GM12878 (cell line): ENCODE results near the gene LARGE1.

ENCODE experiments used
- IKZF1 ChIP-seq: fragments of 450-650 bp; conservative IDR thresholded peaks from 2 replicates; pipeline ENCODE4 v1.6.1; 2017; ENCODE audit warnings: antibody characterized with exemption, mild to moderate bottlenecking
- JUNB ChIP-seq: IDR thresholded peaks from 2 replicates; pipeline ENCODE4 v1.6.1; 2016; ENCODE audit warnings: antibody characterized with exemption, mild to moderate bottlenecking
- RCOR1 ChIP-seq: conservative IDR thresholded peaks from 2 replicates; pipeline ENCODE4 v1.6.1; 2012; ENCODE audit warnings: low read depth, low read length, improper control_type of control experiment
- ZNF274 ChIP-seq: IDR thresholded peaks from one replicate; pipeline ENCODE4 v1.8.0; 2011; ENCODE audit not compliant: insufficient read length, insufficient read depth
- ZZZ3 ChIP-seq: IDR thresholded peaks from 2 replicates; pipeline ENCODE4 v1.6.1; 2011; ENCODE audit warnings: low read depth; ENCODE audit not compliant: control insufficient read depth, insufficient read length
- TF ChIP-seq, protein P1 (sequence below): IDR thresholded peaks from 2 replicates; pipeline ENCODE4 v1.6.1; 2012; ENCODE audit warnings: low read depth, low read length, improper control_type of control experiment
- TF ChIP-seq, protein P2 (sequence below): IDR thresholded peaks from 2 replicates; pipeline ENCODE4 v1.6.1; 2011; ENCODE audit warnings: borderline replicate concordance, low read depth, mild to moderate bottlenecking, moderate library complexity, mixed read lengths, low read length; ENCODE audit not compliant: insufficient read depth; ENCODE audit errors: extremely low read length

DNA sequence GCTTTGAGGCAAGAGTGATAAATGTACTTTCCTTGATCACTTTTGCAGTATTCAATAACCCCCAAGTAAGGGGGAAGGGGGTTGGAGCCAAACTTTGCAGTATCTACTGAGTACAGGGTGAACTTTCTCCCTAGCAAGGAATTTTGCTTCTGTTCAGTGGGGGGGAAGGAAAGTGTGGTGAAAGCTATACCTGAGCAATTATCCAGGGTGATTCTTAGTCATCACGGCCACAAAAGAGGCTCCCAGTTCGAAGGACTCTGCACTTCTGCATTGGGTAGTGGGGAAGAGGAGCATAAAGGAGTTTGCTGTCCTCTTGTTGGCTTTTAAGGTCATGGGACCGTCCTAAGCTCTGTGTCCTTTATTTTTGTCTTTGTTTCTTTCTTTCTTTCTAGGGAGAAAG, 515.6 kb downstream of the LARGE1 start:
- TF ChIP-seq RCOR1 (no peak), ZNF274 (no peak), JUNB (no peak), ZZZ3 (no peak), IKZF1 (no peak)
- TF ChIP-seq, protein P1, sequence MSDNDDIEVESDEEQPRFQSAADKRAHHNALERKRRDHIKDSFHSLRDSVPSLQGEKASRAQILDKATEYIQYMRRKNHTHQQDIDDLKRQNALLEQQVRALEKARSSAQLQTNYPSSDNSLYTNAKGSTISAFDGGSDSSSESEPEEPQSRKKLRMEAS, result no peak
- TF ChIP-seq, protein P2, sequence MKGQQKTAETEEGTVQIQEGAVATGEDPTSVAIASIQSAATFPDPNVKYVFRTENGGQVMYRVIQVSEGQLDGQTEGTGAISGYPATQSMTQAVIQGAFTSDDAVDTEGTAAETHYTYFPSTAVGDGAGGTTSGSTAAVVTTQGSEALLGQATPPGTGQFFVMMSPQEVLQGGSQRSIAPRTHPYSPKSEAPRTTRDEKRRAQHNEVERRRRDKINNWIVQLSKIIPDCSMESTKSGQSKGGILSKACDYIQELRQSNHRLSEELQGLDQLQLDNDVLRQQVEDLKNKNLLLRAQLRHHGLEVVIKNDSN, result no peak
